SIG-M5 (cell line): Measurements from ENCODE around the gene KTN1.

Experiments used
- DNase-seq: peaks from one replicate; lab custom pipeline; 2025; lab: John Stamatoyannopoulos, UW

The KTN1 gene

GRCh38 chr14:55713486-55713885 lies 133.5 kb downstream of the KTN1 start:
- peak; percentile 49 for DNase-seq

DNA sequence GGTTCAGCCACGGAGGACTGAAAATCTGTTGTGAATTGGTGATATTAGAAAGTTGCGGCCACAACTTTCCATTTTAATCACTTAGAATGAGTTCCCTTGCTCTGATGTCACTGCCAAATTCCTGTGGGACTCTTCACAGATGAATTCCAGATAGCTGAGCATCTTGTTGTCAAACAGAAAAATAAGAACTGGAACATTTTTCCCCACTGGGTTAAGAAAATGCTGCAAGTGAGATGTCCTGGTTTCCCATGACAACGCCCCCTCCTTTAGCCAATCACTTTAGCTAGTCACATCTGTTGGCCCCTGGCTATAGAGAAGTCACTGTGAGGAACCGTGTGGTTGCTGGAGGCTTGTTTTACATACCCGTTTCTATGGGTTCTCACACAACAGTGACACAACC lies 135.9 kb downstream of the KTN1 start:
- DNase-seq, result no peak

- no peak for DNase-seq
Measured at GRCh38 chr14:55717621-55718020, 137.6 kb downstream of the KTN1 start.

GRCh38 chr14:55718551-55718950 lies 138.5 kb downstream of the KTN1 start:
- no peak for DNase-seq

DNA sequence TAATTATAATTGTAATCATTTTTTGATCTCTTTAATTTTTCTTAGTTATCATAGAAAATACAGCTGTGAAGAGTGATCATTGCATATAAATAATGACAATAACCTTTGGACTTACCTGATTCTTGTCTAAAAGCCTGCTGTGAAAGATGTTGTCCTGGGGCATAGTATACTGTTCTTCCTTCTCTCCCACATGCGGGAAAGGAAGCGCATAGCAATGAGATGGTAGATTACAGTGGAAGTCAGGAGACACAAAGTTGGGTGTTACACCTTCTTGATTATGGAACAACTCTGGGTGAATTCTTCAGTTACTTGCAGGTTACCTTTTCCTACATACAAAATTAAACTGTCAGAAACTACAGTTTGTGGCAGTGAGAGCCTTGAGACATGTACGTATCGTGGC lies 140.8 kb downstream of the KTN1 start:
- no peak for DNase-seq

GRCh38 chr14:55721353-55721752 lies 141.3 kb downstream of the KTN1 start:
- DNase-seq, result no peak

DNA sequence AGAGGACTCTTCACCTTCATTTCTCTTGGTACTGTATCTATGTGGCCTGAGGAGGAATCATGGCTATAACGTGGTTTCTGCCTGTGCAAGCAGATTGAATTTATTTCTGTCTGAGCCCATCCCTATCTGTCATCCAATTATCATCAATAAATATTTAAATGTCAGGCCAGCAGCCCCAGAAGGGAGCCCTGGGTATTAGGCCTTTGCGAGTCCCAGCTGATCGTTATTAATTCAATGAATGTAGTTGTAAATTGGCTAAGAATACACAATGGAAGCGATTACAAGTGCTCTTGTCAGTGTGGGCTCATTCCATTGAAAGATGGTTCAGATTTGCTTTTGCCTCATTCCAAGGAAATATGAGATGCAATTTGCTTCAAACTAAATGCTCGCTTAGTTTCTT lies 142.0 kb downstream of the KTN1 start:
- no peak for DNase-seq

- no peak for DNase-seq
Measured at GRCh38 chr14:55724736-55725135, 144.7 kb downstream of the KTN1 start.

DNA sequence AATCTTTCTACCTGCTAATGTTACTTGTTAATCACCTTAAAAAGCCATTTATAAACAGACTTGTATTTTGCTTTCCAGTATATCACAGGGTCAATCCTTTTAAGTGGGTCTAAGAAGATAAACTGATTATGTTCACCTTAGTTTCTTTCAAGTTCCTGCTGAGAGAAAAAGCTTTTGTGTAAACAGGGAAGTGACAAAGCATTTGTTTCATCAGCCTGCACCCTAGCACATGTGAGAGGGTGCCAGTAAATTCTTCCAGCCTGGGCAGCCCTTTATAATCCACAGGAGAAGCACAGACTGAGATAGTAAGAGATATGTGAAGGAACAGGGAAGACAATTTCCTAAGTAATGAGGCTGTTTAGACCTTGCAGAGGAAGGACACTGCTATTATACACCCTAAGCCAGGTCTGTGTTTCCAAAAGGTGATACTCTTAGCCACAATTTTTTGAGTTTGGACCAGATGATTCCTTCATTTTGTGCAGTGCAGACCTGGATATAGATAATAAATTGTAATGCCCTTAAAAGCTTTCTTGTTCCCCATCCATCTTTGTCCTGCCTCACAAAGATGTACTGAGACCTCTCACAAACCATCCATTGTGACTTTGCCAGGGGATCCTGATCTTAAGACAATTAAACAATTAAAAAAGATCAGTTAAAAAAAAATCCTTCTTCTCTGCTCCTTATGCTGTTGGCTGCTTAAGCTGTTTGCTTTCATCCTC lies 150.7 kb downstream of the KTN1 start:
- no peak for DNase-seq

DNA sequence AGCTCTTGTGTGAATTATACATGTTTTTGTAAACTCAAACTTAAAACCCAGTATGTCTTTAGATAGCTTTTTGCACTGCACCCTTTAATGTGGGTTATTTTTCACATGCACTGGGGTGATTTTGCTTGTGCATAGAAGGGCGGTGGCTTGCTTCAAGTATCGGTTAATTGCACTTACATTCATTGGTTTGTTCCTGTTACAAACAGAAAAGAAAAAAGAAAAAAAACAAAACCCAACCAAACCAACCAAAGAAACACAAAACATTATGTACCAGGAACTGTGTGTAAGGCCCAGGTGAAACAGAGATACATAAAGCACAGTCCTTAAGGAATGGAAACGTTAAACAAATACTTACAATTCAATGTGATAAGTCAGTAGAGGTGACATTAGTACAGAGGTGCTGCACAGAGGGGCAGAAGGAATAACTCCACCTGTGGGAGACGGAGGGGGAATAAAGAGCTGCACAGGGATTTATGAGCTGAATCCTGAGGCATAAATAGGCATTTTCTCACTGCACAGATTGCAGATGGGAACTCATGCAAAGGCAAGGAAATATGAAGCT lies 151.4 kb downstream of the KTN1 start:
- no peak for DNase-seq

DNA sequence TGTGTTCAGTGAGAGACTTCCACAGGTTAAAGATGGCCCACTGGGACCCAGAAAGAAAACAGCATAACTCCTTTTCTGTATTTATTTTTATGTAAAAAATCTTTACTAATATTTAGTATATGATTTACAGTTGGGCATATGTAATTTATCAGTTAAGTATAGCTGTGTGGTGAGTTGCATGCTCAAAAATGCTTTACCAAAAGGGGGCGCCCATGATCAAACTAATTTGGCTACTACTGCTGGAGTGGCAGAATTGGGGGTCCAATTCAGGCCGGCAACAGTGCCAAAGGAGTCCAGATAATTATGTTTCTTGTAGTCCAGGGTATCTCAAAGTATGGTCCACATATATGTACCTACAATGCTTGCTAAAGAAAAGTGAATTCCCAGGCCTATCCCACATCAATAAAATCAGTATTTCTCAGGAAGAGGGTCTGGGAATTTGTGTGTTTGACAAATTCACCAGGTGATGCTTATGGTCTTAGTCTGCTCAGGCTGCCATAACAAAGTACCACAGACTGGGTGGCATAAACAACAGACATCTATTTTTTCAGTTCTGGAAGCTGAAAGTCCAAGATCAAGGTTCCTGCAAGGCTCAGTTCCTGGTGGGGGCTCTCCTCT lies 152.0 kb downstream of the KTN1 start:
- no peak for DNase-seq

DNA sequence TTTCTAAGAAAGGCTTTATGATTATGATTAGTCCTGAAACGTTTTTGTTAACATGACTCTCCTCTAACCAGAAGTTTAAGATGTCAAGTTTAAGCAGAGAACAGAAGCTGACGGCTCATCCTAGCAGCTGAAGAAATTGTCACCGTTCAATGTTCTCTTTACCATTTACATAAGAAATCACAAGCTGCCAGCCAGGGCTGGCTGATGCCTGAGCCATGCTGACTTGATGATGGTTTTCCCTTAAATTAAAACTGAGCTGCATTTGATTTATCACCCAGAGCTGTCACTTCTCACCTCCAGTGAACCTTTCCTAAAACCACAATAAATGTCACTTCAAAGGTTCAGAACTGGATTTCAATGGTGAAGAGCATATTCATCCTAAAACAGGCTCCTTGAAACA lies 153.6 kb downstream of the KTN1 start:
- no peak for DNase-seq
